NCI-H2227 (cell line): Measurements from ENCODE around the gene OR13C8.
"Not testable (repeated sequence)": the region's sequence is repeated elsewhere in the genome, so short reads cannot be mapped to it uniquely, and the experiment has no call there.

Experiments used
- DNase-seq: peaks from one replicate; lab custom pipeline; 2025; ENCODE audit not compliant: unreplicated experiment; lab: John Stamatoyannopoulos, UW

The OR13C8 gene

GRCh38 chr9:104568868-104569267 is at the start of gene OR13C8:
Gene OR13C8, plus strand, starts transcription at chr9:104569168. Its CDS starts 0 bp downstream, at chr9:104569168.
- no peak for DNase-seq

GRCh38 chr9:104520241-104520640 is 48.7 kb upstream of the OR13C8 start:
- not testable (repeated sequence) for DNase-seq

- no peak for DNase-seq
These were observed 41.9 kb upstream of the OR13C8 start, which contains the start of gene OR13C4 for GRCh38 chr9:104527109-104527508. Gene OR13C4, minus strand, starts transcription at chr9:104527209. Its CDS starts 0 bp downstream, at chr9:104527209.

GRCh38 chr9:104536756-104537155 is 32.2 kb upstream of the OR13C8 start, which contains the start of gene OR13C3:
Gene OR13C3, minus strand, starts transcription at chr9:104536856. Its CDS starts 133 bp downstream, at chr9:104536723.
- no peak for DNase-seq

- no peak for DNase-seq
These were observed 29.7 kb upstream of the OR13C8 start for GRCh38 chr9:104539275-104539674.

GRCh38 chr9:104544644-104545043 is 24.3 kb upstream of the OR13C8 start:
- no peak for DNase-seq

- no peak for DNase-seq
These were observed 15.7 kb upstream of the OR13C8 start for GRCh38 chr9:104553261-104553660.

GRCh38 chr9:104555521-104555920 is 13.4 kb upstream of the OR13C8 start:
- DNase-seq: no peak

GRCh38 chr9:104556830-104557634 is 11.9 kb upstream of the OR13C8 start:
- DNase-seq: no peak

- DNase-seq: no peak
These were observed 4.6 kb upstream of the OR13C8 start for GRCh38 chr9:104564358-104564757.

GRCh38 chr9:104572612-104573011 is 3.6 kb downstream of the OR13C8 start:
- DNase-seq: no peak

- no peak for DNase-seq
These were observed 6.5 kb downstream of the OR13C8 start for GRCh38 chr9:104575456-104575855.

GRCh38 chr9:104577263-104577662 is 8.3 kb downstream of the OR13C8 start:
- DNase-seq: no peak

GRCh38 chr9:104580562-104580961 is 11.6 kb downstream of the OR13C8 start:
- DNase-seq: no peak

GRCh38 chr9:104586496-104587180 is 17.7 kb downstream of the OR13C8 start:
- DNase-seq: no peak

GRCh38 chr9:104589626-104590025 is 20.7 kb downstream of the OR13C8 start:
- DNase-seq: no peak

- DNase-seq: not testable (repeated sequence)
These were observed 29.8 kb downstream of the OR13C8 start for GRCh38 chr9:104598749-104599148.

GRCh38 chr9:104599313-104599712 is 30.3 kb downstream of the OR13C8 start, which contains the start of gene OR13C5:
Gene OR13C5, minus strand, starts transcription at chr9:104599413. Its CDS starts 0 bp downstream, at chr9:104599413.
- DNase-seq: not testable (repeated sequence)

- no peak for DNase-seq
These were observed 35.8 kb downstream of the OR13C8 start for GRCh38 chr9:104604801-104605200.

GRCh38 chr9:104605527-104605926 is 36.6 kb downstream of the OR13C8 start, which contains the start of gene OR13C2:
Gene OR13C2, minus strand, starts transcription at chr9:104605627. Its CDS starts 0 bp downstream, at chr9:104605627.
- DNase-seq: not testable (repeated sequence)

GRCh38 chr9:104606152-104606551 is 37.2 kb downstream of the OR13C8 start:
- DNase-seq: no peak

GRCh38 chr9:104608336-104608735 is 39.4 kb downstream of the OR13C8 start:
- no peak for DNase-seq
